ENCODE data around the gene SIRPB2. TPM values are rescaled to one million over a fixed set of nuclear protein-coding genes. Genes with fewer than 3 reads are reported as not detected.

SIRPB2 gene
- total RNA-seq, 1 donor from 2014 or later, result not detected

DNA sequence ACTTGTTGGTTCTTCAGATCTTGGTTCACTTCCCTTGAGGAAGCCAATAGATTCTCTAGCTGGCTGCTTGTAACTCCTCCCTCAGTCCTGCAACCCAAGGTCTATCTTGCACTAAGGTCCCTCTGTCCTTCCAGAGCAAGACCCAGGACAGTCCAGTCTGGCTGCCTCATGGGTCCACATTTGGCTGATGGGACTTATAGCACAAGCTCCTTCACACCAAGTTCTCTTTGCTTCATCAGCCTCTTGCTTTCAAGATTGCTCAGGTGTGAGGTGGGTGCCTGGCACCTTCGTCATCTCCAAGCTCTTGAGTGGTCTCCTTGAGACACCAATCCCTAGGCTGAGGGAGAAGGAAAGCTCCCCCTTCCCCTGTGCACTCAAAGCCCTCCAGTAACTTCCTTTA, 52.9 kb downstream of the SIRPB2 start:
- TF ChIP-seq, protein P1, sequence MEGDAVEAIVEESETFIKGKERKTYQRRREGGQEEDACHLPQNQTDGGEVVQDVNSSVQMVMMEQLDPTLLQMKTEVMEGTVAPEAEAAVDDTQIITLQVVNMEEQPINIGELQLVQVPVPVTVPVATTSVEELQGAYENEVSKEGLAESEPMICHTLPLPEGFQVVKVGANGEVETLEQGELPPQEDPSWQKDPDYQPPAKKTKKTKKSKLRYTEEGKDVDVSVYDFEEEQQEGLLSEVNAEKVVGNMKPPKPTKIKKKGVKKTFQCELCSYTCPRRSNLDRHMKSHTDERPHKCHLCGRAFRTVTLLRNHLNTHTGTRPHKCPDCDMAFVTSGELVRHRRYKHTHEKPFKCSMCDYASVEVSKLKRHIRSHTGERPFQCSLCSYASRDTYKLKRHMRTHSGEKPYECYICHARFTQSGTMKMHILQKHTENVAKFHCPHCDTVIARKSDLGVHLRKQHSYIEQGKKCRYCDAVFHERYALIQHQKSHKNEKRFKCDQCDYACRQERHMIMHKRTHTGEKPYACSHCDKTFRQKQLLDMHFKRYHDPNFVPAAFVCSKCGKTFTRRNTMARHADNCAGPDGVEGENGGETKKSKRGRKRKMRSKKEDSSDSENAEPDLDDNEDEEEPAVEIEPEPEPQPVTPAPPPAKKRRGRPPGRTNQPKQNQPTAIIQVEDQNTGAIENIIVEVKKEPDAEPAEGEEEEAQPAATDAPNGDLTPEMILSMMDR (IDR thresholded peaks at IDR 0.05; ENCODE audit: unreplicated experiment), result no peak
- Mint-ChIP-seq H3K4me1 (no peaks in the 10 kb centered on the region), H3K36me3 (peaks cover 13% of the 10 kb centered on the region), H3K4me3 (no peak overlapping the region), H3K27ac (no peak overlapping the region), H3K27me3 (ENCODE audit: low read depth) (no peaks in the 10 kb centered on the region), H3K9me3 (no peaks in the 10 kb centered on the region)
- no peak for DNase-seq (ENCODE audit: low spot score in 2 of 2, unreplicated experiment in 2 of 2)

- Mint-ChIP-seq H3K36me3 (peaks cover 9% of the 10 kb centered on the region), H3K9me3 (peaks cover 6% of the 10 kb centered on the region), H3K27me3 (ENCODE audit: low read depth) (no peaks in the 10 kb centered on the region), H3K4me1 (no peaks in the 10 kb centered on the region), H3K4me3 (no peak overlapping the region), H3K27ac (no peak overlapping the region)
- peak; percentile 42 to 63 for DNase-seq (ENCODE audit: low spot score in 2 of 2, unreplicated experiment in 2 of 2)
- TF ChIP-seq, protein P1 (IDR thresholded peaks at IDR 0.05; ENCODE audit: unreplicated experiment), result peak; percentile 60
Measured at GRCh38 chr20:1437235-1437904, 53.9 kb downstream of the SIRPB2 start.

- Mint-ChIP-seq H3K27me3 (ENCODE audit: low read depth) (peaks cover 6% of the 10 kb centered on the region), H3K27ac (no peak overlapping the region), H3K36me3 (peaks cover 6% of the 10 kb centered on the region), H3K4me1 (no peaks in the 10 kb centered on the region), H3K4me3 (no peak overlapping the region), H3K9me3 (peaks cover 12% of the 10 kb centered on the region)
- TF ChIP-seq, protein P1 (IDR thresholded peaks at IDR 0.05; ENCODE audit: unreplicated experiment), result no peak
- DNase-seq (ENCODE audit: low spot score in 2 of 2, unreplicated experiment in 2 of 2), result no peak
Measured at GRCh38 chr20:1436263-1436662, 55.0 kb downstream of the SIRPB2 start.

- Mint-ChIP-seq H3K9me3 (peaks cover 12% of the 10 kb centered on the region), H3K36me3 (peaks cover 6% of the 10 kb centered on the region), H3K4me3 (no peak overlapping the region), H3K27ac (no peak overlapping the region), H3K27me3 (ENCODE audit: low read depth) (peaks cover 8% of the 10 kb centered on the region), H3K4me1 (no peaks in the 10 kb centered on the region)
- TF ChIP-seq, protein P1 (IDR thresholded peaks at IDR 0.05; ENCODE audit: unreplicated experiment), result no peak
- DNase-seq (ENCODE audit: low spot score in 2 of 2, unreplicated experiment in 2 of 2), result no peak
Measured at GRCh38 chr20:1435337-1435699, 55.9 kb downstream of the SIRPB2 start.

DNA sequence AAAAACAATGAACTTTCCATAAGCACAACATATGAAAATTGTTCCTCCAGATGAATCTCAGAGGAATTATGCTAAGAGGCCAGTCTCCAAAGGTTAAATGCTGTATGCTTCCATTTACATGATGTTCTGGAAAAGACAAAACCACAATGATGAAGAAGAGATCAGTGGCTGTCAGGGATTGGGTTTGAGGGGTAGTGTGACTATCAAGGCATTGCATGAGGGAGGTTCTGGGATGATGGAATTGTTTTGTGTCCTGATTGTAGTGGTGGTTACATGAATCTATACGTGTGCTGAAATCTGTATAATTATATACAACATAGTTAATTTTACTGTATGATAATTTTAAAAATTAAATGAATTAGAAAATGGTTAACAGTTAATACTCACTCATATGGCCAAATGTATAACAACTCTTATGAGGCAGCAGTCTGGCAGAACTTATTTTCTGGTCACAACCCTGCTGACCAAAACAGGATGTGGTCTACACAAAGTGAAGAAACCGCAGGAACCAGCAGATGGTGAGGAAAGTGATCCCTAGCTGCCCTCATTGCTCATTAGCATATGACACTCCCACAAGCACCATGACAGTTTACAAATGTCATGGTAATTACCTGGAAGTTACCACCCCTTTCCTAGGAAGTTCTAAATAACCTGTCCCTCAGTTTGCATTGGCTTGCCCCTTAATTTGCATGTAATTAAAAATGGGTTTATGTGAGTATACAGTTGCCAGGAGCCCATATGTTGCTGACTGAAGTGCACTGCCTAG, 56.5 kb downstream of the SIRPB2 start:
- peaks cover 13% of the 10 kb centered on the region for H3K27me3 Mint-ChIP-seq (ENCODE audit: low read depth)
- no peaks in the 10 kb centered on the region for H3K4me1 Mint-ChIP-seq
- DNase-seq (ENCODE audit: low spot score in 2 of 2, unreplicated experiment in 2 of 2), result no peak
- no peak overlapping the region for H3K4me3 Mint-ChIP-seq
- H3K9me3 Mint-ChIP-seq, result peaks cover 12% of the 10 kb centered on the region
- peaks cover 6% of the 10 kb centered on the region for H3K36me3 Mint-ChIP-seq
- TF ChIP-seq, protein P1 (IDR thresholded peaks at IDR 0.05; ENCODE audit: unreplicated experiment), result no peak
- H3K27ac Mint-ChIP-seq, result no peak overlapping the region
